Neutrophil (primary cell): Measurements from ENCODE around the gene TSPAN3.

Source experiments
- H3K27ac ChIP-seq: fragments of 200-600 bp; sonication (generic); 2 replicates; pipeline ENCODE4 v1.5.1; 2016; ENCODE audit warnings: mild to moderate bottlenecking, moderate library complexity
- H3K27me3 ChIP-seq: fragments of 200-600 bp; sonication (generic); 2 replicates; pipeline ENCODE4 v1.6.0; 2016; ENCODE audit warnings: mild to moderate bottlenecking
- H3K36me3 ChIP-seq: fragments of 200-600 bp; sonication (generic); 2 replicates; pipeline ENCODE4 v1.5.1; 2017
- H3K4me1 ChIP-seq, 2 experiments: fragments of 200-600 bp in 1 of 2; sonication (generic) in 1 of 2; 1 replicate in 1 of 2; 2 replicates in 1 of 2; pipeline versions ENCODE4 v1.5.1 to v1.6.1; 2013 to 2016; ENCODE audit warnings: low read depth in 1 of 2, low read length in 1 of 2, mild to moderate bottlenecking in 1 of 2, moderate library complexity in 1 of 2; ENCODE audit not compliant: control insufficient read depth in 1 of 2, insufficient read depth in 1 of 2
- H3K4me3 ChIP-seq, 2 experiments: fragments of 200-600 bp in 1 of 2; sonication (generic) in 1 of 2; 1 replicate in 1 of 2; 2 replicates in 1 of 2; pipeline ENCODE4 v1.5.1; 2013 to 2016; ENCODE audit warnings: low read depth in 1 of 2, low read length in 1 of 2, mild to moderate bottlenecking in 1 of 2, moderate library complexity in 1 of 2
- H3K9me3 ChIP-seq: fragments of 200-600 bp; sonication (generic); 2 replicates; pipeline ENCODE4 v1.5.1; 2016
- CTCF ChIP-seq: fragments of 200-600 bp; sonication (generic); IDR thresholded peaks from 2 replicates; pipeline ENCODE4 v1.5.1; 2016; ENCODE audit warnings: antibody characterized with exemption

TSPAN3 gene

GRCh38 chr15:77036537-77037387 is 34.1 kb downstream of the TSPAN3 start:
- Histone ChIP-seq H3K9me3 (no peaks in the 10 kb centered on the region), H3K4me1 (no peaks in the 10 kb centered on the region), H3K36me3 (peaks cover 63% of the 10 kb centered on the region), H3K27me3 (no peaks in the 10 kb centered on the region), H3K27ac (peak overlapping the region; percentile 69), H3K4me3 (no peak overlapping the region)
- TF ChIP-seq CTCF = no peak

GRCh38 chr15:77035999-77036471 is 34.9 kb downstream of the TSPAN3 start:
- Histone ChIP-seq H3K36me3 (peaks cover 70% of the 10 kb centered on the region), H3K4me3 (no peak overlapping the region), H3K27me3 (no peaks in the 10 kb centered on the region), H3K9me3 (no peaks in the 10 kb centered on the region), H3K27ac (peak overlapping the region; percentile 69), H3K4me1 (no peaks in the 10 kb centered on the region)
- no peak for TF ChIP-seq CTCF

GRCh38 chr15:77035584-77035983 is 35.3 kb downstream of the TSPAN3 start:
- Histone ChIP-seq H3K27me3 (no peaks in the 10 kb centered on the region), H3K4me3 (no peak overlapping the region), H3K36me3 (peaks cover 74% of the 10 kb centered on the region), H3K9me3 (no peaks in the 10 kb centered on the region), H3K27ac (peak overlapping the region; percentile 69), H3K4me1 (no peaks in the 10 kb centered on the region)
- no peak for TF ChIP-seq CTCF

- Histone ChIP-seq H3K27me3 (no peaks in the 10 kb centered on the region), H3K9me3 (no peaks in the 10 kb centered on the region), H3K4me1 (no peaks in the 10 kb centered on the region), H3K4me3 (no peak overlapping the region), H3K27ac (peak overlapping the region; percentile 69), H3K36me3 (peaks cover 81% of the 10 kb centered on the region)
- peak; percentile 11 for TF ChIP-seq CTCF
Observed at GRCh38 chr15:77034695-77035489, 36.0 kb downstream of the TSPAN3 start.

- H3K36me3 ChIP-seq = peaks cover 90% of the 10 kb centered on the region
- H3K9me3 ChIP-seq = no peaks in the 10 kb centered on the region
- H3K27ac ChIP-seq = peak overlapping the region; percentile 69
- TF ChIP-seq CTCF = no peak
- H3K4me3 ChIP-seq = no peak overlapping the region
- H3K27me3 ChIP-seq = no peaks in the 10 kb centered on the region
- no peaks in the 10 kb centered on the region for H3K4me1 ChIP-seq
Observed at GRCh38 chr15:77033729-77034671, 36.9 kb downstream of the TSPAN3 start.
